ENCODE data around the gene KAZN.
A peak's percentile ranks its signal among the peaks of the same experiment; 100 is the strongest.

KAZN gene

GRCh38 chr1:14901371-14901954 is 303.0 kb downstream of the KAZN start:
- H3K4me3 Mint-ChIP-seq = no peak overlapping the region
- peak overlapping the region; percentile 12 for H3K27ac Mint-ChIP-seq
- no peak for TF ChIP-seq CTCF (IDR thresholded peaks at IDR 0.05)
- no peak for DNase-seq
- no peaks in the 10 kb centered on the region for H3K36me3 Mint-ChIP-seq (ENCODE audit: low read depth)
- peaks cover 15% of the 10 kb centered on the region for H3K4me1 Mint-ChIP-seq
- peaks cover 2% of the 10 kb centered on the region for H3K27me3 Mint-ChIP-seq (ENCODE audit: low read depth, poor library complexity)
- no peaks in the 10 kb centered on the region for H3K9me3 Mint-ChIP-seq

GRCh38 chr1:14903922-14904321 is 305.4 kb downstream of the KAZN start:
- Mint-ChIP-seq H3K9me3 (no peaks in the 10 kb centered on the region), H3K36me3 (ENCODE audit: low read depth) (no peaks in the 10 kb centered on the region), H3K4me1 (peaks cover 31% of the 10 kb centered on the region), H3K4me3 (no peak overlapping the region), H3K27ac (no peak overlapping the region), H3K27me3 (ENCODE audit: low read depth, poor library complexity) (no peaks in the 10 kb centered on the region)
- DNase-seq = no peak
- no peak for TF ChIP-seq CTCF (IDR thresholded peaks at IDR 0.05)

GRCh38 chr1:14906665-14907064 is 308.2 kb downstream of the KAZN start:
- Mint-ChIP-seq H3K36me3 (ENCODE audit: low read depth) (no peaks in the 10 kb centered on the region), H3K4me1 (peaks cover 47% of the 10 kb centered on the region), H3K27me3 (ENCODE audit: low read depth, poor library complexity) (peaks cover 3% of the 10 kb centered on the region), H3K4me3 (no peak overlapping the region), H3K27ac (no peak overlapping the region), H3K9me3 (no peaks in the 10 kb centered on the region)
- no peak for DNase-seq
- no peak for TF ChIP-seq CTCF (IDR thresholded peaks at IDR 0.05)

GRCh38 chr1:14907416-14907815 is 308.9 kb downstream of the KAZN start:
- Mint-ChIP-seq H3K4me1 (peaks cover 45% of the 10 kb centered on the region), H3K27me3 (ENCODE audit: low read depth, poor library complexity) (peaks cover 3% of the 10 kb centered on the region), H3K27ac (peak overlapping the region; percentile 81), H3K4me3 (no peak overlapping the region), H3K9me3 (no peaks in the 10 kb centered on the region), H3K36me3 (ENCODE audit: low read depth) (no peaks in the 10 kb centered on the region)
- no peak for TF ChIP-seq CTCF (IDR thresholded peaks at IDR 0.05)
- no peak for DNase-seq

GRCh38 chr1:14909273-14909672 is 310.8 kb downstream of the KAZN start:
- H3K27ac Mint-ChIP-seq = no peak overlapping the region
- H3K4me1 Mint-ChIP-seq = peaks cover 63% of the 10 kb centered on the region
- no peak for DNase-seq
- TF ChIP-seq CTCF (IDR thresholded peaks at IDR 0.05) = no peak
- H3K4me3 Mint-ChIP-seq = no peak overlapping the region
- peaks cover 3% of the 10 kb centered on the region for H3K27me3 Mint-ChIP-seq (ENCODE audit: low read depth, poor library complexity)
- H3K36me3 Mint-ChIP-seq (ENCODE audit: low read depth) = no peaks in the 10 kb centered on the region
- H3K9me3 Mint-ChIP-seq = no peaks in the 10 kb centered on the region

GRCh38 chr1:14909920-14910460 is 311.5 kb downstream of the KAZN start:
- H3K9me3 Mint-ChIP-seq = no peaks in the 10 kb centered on the region
- no peak for DNase-seq
- TF ChIP-seq CTCF (IDR thresholded peaks at IDR 0.05) = no peak
- H3K4me1 Mint-ChIP-seq = peaks cover 67% of the 10 kb centered on the region
- no peaks in the 10 kb centered on the region for H3K36me3 Mint-ChIP-seq (ENCODE audit: low read depth)
- peaks cover 3% of the 10 kb centered on the region for H3K27me3 Mint-ChIP-seq (ENCODE audit: low read depth, poor library complexity)
- H3K27ac Mint-ChIP-seq = peak overlapping the region; percentile 84
- H3K4me3 Mint-ChIP-seq = no peak overlapping the region

Measured in nephron progenitor cell (in vitro differentiated cells).